HG03575 (cell line): ENCODE measurements around the gene ARHGEF1.
"Not testable (repeated sequence)": the region's sequence is repeated elsewhere in the genome, so short reads cannot be mapped to it uniquely, and the experiment has no call there.

Source experiments
- ATAC-seq: cut with Tn5 transposase; IDR thresholded peaks from one replicate; pipeline ENCODE4 v1.9.1; 2021; ENCODE audit not compliant: unreplicated experiment, insufficient number of reproducible peaks, low FRiP score; ENCODE audit errors: extremely low read depth

ARHGEF1 gene

DNA sequence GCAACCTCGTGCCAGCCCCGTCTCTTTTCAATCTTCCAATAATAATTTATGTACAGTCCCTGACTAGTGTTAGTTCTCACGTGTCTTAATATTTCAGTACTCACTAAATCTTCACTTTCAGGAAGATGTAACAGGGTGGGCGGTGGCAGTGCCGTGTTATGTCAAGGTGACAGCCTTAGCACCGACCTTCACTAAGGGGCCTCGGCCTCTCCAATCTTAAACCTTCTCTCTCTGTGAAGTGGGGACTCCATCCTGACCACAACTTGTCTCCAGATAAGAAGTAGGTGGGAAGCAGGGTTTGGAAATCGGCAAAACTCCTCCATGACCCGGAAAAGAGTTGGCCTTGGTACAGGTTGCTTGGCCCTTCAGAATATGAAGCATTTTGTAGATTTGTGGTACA lies 21.1 kb upstream of the ARHGEF1 start:
- ATAC-seq: no peak

DNA sequence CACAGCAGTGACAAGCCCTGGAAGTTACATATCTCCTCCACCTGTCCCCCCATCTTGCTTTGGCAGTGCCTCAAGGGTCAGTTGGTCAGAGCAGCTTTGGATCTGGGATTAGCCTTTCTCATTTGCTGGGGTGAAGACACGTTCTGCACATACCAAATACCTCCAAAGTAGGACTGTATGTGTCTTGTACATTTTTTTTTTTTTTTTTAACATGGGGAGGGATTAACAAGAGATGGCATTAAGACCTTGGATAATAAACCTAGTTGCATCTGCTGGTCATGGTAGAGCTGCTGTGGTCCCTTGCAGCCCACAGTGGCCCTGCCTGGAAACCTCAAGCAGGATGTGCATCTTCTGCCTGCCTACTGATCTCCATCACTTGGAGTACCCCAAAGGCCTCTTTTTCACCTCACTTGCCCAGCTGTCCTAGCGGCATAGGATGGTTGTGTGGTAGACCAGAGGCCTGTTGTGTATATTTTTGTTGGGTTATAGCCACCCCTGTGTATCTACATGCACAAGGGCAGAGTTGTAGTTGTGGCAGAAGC lies 20.5 kb upstream of the ARHGEF1 start:
- no peak for ATAC-seq

DNA sequence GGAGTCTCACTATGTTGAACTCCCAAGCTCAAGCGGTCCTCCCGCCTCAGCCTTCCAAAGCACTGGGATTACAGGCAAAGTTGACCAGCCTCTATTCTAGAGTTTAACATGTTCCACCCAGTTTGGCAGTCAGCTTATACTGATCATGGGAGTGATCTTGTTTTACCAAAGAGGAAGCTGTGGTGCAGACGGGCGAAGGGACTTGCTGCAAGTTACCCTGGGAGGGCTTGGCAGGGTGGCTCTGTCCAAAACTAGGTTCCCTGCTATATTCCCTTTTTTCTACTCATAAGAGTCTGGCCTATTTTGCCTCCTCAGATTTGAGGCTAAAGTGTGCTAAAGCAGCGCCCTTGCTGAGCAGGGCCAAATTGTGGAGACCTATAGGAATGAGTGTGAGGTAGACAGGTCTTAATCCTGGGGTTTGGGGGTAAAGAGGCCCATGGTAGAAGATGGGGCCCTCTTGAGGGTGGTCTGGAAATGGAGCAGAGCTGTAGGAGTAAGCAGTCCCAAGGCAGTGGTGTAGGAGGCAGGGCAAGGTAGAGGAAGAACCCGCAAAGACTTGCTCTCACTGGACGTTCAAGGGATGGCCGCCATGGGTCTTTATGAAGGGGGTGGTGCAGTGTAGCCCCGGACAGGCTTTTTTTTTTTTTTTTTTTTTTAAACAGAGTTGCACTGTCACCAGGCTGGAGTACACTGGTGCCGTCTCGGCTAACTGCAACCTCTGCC lies 19.6 kb upstream of the ARHGEF1 start:
- no peak for ATAC-seq

DNA sequence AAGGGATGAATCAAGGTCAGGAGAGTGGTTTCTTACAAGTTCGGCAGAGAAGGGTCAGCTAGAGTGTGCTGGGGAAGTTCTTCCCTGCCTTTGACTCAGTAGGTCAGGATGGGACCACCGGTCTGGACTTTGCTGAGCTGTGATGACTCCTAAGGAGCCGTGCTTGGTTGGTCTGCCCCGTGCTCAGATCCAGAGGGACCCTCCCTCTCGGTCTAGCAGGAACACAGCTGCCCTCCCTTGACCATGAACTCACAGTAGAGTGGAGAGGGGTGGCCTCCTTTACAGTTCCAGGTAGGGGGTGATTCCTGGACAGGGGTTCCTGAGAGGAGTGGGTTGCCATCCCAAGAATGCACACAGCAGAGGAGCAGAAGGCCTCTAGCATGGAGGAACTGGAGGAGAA lies 18.6 kb upstream of the ARHGEF1 start:
- no peak for ATAC-seq

DNA sequence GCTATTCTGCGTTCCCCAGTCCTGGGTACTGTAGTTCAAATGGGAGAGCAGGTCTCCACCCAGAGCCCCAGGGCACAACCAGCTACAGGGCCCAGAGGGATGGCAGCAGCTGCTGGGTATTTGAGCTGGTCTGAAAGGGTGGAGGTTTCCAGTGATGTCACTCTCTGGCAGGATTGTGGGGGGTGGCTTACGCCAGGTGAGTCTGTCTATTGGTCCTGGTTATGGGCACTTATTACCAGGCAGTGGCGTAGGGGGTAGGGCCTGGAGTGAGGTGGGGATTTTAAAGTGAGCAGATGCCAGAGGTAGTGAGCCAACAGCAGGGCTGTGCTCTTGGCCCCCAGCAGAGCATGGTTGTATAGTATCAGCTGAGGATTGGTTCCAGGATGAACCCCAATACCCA lies 16.7 kb upstream of the ARHGEF1 start:
- ATAC-seq: no peak

DNA sequence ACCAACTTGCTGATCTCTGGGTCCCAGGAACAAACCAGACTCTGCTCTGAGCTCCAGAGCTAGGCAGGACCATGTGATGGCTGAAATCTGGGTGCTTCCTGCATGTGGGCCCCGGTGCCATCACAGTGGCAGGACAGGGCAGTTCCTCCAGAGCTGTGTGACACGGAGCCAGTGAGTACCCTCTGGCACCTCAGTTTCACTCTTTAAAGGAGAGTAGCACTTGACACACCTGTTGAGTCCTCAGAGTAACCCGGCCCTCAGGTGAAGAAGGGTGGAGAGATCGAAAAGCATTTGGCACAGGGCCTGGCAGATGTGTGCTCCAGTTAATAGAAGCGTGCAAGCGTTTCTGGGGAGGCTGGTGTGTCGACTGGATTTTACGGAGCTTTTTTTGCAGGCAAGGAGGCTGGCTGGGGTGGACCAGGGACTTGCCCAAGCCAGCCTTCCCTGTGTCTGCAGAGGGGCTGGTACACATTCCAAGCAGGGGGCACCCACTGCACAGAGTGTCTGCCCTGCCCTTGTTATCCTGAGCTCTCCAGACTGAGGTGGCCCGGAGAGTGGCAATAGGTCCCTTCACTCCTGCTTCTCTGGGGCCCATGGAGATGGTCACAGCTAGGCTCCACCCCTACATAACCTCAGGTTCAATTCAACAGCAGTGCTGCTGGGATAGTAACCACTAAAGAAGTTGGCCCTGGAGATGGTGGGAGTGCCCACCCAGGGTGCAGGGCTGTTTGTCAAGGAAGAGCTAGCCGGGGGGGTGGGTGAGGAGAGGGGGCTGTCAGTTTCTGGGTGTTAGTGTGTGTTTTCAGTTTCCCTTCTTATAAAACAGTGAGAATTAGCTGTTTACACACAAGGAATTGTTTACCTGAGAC lies 14.6 kb upstream of the ARHGEF1 start:
- ATAC-seq: no peak

DNA sequence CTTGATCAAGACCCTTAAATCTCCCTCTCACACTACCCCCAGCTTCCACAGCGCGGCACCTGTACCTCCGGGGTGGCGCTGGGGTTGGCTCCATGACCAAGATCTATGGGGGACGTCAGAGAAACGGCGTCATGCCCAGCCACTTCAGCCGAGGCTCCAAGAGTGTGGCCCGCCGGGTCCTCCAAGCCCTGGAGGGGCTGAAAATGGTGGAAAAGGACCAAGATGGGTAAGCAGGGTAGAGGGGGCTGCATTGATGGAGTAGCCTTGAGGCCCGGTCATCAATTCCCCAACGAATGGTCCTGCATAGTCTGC lies 14.0 kb upstream of the ARHGEF1 start:
- ATAC-seq: no peak

DNA sequence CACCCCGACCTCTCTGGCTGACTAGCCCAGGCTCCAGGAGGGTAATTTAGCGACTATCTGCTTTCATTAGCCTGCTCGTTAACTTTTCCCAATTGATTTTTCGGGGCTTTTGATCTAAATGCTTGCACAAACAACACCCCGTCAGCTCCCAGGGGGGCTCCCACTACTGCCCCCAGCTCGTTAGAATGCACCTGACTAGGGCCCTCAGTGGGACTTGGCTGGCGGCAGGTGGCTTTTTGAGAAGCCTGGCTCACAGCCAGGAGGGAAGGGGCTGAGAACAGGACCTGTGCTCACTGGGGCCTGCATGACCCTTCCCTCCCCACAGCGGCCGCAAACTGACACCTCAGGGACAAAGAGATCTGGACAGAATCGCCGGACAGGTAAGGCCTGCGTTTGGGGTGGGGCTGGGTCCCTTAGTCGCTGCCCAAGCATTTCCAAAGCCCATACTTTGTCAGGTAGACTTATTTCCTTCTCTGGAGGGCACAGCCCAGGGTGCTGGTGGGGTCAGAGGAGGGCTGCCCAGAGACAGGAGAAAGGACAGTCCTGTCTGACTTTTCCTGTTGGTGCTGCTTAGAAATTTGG lies 13.5 kb upstream of the ARHGEF1 start:
- no peak for ATAC-seq

DNA sequence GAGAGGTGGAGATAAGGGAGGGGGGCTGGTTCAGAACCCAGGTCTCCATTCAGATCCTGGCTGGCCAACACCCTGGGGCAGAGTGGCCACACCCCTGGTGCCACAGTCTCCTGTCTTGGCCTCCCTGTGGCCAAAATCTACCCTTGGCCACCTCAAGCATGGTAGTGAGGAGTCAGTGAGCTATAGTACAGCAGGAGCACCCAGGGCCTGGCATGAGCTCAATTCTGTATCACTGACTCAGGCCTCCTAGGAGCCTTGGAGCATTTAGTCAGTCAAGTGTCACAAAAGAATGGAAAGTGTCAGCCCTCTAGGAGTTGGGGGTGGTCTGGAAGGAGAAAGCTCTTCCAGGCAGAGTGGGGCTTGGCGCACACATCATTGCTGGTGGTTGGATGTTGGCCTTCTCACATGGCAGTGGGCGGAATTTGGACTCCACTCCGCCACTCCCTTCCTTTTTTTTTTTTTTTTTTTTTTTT lies 12.5 kb upstream of the ARHGEF1 start:
- no peak for ATAC-seq

DNA sequence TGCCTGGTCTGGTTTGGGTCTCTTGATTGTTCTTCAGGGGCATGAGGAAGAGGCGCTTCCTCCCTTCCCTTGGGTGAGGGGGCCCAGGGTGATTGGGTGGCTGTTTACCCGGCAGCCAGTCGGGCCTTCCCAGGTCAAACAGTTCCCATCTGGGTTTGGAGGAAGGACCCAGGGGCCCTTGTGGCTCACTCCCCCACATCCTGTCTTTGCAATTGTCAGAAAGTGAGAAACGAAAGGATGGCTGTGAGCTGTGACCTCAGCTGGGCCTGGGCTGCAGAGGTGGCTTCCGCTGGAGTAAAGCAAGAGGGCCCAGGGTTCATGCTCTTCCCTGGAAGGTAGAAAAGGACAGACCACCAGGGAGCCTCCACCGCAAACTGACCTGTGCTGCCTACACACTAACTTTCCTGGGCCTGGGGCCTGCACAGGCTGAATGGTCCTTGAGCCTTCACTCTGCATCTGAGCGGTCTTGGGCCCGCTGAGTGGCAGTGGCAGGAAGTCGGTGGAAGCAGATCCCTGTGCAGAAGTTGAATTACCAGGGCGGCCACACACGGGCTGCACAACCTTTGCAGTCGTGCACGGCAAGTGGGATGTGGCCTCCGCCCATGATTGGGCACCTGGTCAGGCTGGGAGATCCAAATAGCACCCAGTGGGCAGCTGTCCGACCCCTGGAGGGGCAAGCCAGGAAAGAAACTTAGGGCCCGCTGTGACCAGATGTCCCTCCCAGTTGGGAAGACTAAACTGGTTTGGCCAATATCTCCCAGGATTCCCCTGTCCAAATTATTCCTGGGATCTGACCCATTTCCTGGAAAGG lies 11.2 kb upstream of the ARHGEF1 start:
- ATAC-seq: no peak

DNA sequence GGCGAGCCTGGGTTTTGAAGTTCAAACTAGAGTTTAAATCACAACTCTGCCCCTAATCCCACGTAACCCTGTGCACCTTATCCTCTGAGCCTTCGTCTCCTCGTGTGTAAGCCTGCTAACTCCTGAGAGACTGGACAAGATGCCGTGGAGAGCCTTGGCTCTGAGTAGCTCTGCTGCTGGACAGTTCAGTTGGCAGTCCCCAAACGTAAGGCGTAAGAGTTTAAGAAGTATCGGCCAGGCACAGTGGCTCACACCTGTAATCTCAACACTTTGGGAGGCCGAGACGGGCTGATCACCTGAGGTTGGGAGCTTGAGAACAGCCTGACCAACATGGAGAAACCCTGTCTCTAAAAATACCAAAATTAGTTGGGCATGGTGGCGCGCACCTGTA lies 10.6 kb upstream of the ARHGEF1 start:
- ATAC-seq: no peak

DNA sequence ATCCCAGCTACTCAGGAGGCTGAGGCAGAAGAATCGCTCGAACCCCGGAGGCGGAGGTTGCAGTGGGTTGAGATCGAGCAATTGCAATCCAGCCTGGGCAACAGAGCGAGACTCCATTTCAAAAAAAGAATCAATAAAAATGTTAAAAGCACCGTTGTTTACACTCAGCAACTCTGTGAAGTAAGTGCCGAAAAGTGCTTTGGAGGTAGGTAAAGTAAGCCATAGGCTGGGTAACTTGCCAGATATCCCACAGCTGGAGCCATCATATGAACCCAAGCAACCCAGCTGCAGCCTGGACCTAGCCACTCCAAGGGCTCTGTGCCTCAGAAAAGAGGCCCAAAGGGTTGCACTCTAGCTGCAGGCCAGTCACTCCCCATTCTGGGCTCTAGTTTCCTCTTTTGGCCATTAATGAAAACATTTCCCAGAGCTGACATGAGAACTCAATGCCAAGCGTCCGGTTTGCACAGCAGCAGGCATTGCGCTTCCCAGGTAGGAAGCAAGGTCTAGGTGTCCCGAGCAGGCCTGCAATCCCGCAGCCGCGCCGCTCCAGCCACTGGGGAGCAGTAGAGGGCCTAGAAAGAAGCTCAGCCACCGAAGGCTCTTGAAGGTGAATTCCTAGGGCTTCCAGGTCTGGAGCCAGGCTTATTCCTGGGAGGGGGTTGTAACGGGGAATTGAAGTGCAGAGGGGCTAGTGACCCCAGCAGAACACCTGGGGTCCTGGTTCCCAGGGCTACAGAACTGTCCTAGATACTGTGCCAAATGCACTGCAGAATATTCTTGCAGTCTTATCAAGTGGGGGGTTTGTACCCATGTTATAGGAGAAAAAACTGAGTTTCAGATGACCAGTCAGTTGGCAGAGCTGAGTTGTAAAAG lies 10.0 kb upstream of the ARHGEF1 start:
- ATAC-seq: no peak

DNA sequence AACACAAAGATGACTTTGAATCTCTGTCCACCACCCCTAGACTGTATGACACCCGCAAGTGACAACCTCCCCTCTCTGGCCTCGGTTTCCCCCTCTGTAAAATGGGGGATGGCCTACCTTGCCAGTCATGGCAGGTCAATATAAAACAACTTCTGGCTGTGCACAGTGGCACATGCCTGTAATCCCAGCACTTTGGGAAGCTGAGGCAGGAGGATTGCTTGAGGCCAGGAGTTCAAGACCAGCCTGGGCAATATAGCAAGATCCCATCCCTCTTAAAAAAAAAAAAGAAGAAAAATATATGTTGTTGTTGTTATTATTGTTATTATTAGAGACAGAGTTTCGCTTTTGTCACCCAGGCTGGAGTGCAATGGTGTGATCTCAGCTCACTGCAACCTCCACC lies 7.0 kb upstream of the ARHGEF1 start:
- ATAC-seq: not testable (repeated sequence)

DNA sequence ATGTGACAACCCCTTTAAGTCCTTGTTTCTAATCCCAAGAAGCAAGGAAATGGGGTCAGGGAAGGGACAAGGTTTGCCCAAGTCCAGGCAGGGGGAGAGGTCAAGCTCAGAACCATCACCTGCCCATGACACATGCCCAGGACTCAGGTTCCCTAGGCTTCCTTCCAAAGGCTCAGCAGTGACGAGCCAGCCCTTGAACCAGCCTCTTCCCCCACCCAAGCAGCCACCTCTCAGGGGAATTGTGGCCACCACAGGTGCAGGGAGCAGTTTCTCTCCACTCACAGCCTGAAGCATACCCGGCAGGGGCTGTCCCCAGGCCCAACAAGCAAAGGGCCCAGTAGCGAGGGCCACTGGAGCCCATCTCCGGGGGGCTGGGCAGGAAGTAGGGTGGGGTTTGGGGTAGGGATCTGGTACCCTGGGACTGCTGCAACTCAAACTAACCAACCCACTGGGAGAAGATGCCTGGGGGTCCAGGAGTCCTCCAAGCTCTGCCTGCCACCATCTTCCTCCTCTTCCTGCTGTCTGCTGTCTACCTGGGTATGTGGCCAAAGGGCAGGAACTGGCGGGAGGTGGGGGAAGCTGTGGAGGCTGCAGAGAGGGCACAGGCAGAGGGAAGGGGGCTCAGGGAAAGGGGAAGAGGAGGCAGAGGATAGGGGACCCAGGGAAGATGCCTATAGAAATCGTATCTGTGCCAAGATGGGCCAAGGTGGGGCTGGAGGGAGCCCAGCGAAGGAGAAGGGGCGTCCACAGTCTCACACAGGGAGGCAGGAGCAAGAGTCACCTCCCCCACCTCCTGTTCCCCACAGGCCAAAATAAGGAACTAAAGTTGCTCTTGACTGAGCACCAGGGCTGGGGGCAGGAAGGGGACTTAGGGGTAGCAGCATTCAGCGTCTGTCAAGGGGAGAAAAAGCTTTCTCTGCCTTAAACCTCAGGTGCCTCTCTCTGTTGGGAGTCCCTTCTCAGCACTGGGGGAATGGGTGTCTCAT lies 5.8 kb upstream of the ARHGEF1 start, which contains the start of gene CD79A:
CD79A (plus strand) TSS at position 433 of the 986 bp plus-strand sequence; CDS start at position 459, 26 bp downstream.
- peak; percentile 31 for ATAC-seq

DNA sequence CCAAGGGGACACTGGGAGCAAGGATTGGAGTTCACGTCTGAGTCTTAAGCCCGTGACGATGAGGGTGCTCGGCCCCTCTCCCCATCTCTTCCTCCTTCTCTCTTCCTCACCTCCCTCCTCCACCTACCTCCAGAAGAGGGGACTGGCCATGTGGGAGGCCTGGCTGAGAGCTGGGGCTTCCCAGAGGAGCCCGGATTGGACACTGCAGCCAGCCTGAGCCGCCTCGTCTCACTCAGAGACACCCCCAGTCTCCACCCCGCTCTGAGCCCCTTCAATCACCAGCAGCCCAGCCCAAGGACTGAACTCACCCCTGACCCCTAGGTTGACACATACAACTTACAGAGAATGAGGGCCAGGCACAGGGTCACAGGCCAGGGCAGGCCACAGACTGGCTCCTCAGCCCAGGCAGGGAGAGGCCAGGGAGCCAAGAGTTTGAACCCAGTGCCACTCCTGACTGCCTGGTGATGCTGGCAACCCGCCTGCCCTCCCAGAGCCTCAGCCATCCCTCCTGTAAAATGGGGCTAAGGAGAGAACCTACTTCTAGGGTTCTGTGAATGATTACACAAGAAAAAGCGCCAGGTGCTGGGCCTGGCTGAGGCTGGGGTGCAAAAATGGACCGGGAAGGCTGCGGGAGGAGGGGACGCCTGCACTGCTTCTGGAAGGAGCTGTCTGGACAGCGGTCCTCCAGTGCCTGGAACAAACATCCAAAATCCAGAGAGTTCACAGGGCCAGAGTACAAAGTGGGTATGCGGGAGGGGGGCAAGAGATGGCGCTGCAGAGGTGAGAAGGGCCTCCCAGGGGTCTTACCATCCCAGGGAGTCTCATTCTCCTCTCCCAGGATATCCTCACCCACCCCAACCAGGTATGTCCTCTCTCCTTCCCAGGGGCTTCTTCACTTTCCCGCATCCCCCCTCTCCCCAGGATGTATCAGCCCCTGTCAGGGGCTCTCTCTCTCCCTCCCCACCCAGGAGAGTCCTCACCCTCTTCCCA lies 4.8 kb upstream of the ARHGEF1 start:
- no peak for ATAC-seq

DNA sequence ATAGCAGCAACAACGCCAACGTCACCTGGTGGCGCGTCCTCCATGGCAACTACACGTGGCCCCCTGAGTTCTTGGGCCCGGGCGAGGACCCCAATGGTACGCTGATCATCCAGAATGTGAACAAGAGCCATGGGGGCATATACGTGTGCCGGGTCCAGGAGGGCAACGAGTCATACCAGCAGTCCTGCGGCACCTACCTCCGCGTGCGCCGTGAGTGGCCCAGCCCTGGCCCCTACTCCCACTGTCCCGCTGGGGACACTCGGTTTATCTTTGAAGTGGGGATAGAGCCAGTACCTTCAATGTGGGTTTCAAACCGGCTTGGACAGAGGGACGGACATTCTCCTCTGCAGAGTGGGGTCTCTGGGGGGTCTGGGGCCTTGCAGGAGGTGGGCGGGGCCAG lies 3.9 kb upstream of the ARHGEF1 start:
- no peak for ATAC-seq
